H9 (cell line): ENCODE data around the gene MALRD1. TPM values are rescaled to one million over a fixed set of nuclear protein-coding genes. Genes with fewer than 3 reads are reported as not detected.

Source experiments
- DNase-seq: peaks from one replicate; pipeline ENCODE4 v3.0.0-alpha.2; 2017
- H2AFZ ChIP-seq: one replicate; pipeline ENCODE4 v1.6.1; 2013; ENCODE audit warnings: mild to moderate bottlenecking, low read length, control low read depth, moderate library complexity
- H2AK5ac ChIP-seq: 2 replicates; pipeline ENCODE4 v1.6.1; 2013; ENCODE audit warnings: low read length, control low read depth, mixed read lengths; ENCODE audit not compliant: insufficient read length
- H2BK120ac ChIP-seq: one replicate; pipeline ENCODE4 v1.6.1; 2013; ENCODE audit warnings: low read depth, mild to moderate bottlenecking, low read length, control low read depth, inconsistent platforms; ENCODE audit not compliant: poor library complexity, severe bottlenecking
- H2BK12ac ChIP-seq: 2 replicates; pipeline ENCODE4 v1.6.1; 2013; ENCODE audit warnings: low read length, control low read depth, mixed read lengths, low read depth; ENCODE audit not compliant: insufficient read length
- H2BK15ac ChIP-seq: 2 replicates; pipeline ENCODE4 v1.6.1; 2013; ENCODE audit warnings: low read depth, low read length, control low read depth
- H2BK20ac ChIP-seq: one replicate; pipeline ENCODE4 v1.6.1; 2013; ENCODE audit warnings: low read depth, mild to moderate bottlenecking, low read length, control low read depth, inconsistent platforms; ENCODE audit not compliant: poor library complexity, severe bottlenecking
- H2BK5ac ChIP-seq: 2 replicates; pipeline ENCODE4 v1.6.1; 2013; ENCODE audit warnings: low read length, control low read depth, mixed read lengths; ENCODE audit not compliant: insufficient read length
- H3K14ac ChIP-seq: 2 replicates; pipeline ENCODE4 v1.6.1; 2013; ENCODE audit warnings: low read length, control low read depth; ENCODE audit not compliant: insufficient read depth
- H3K18ac ChIP-seq: 2 replicates; pipeline ENCODE4 v1.6.1; 2013; ENCODE audit warnings: low read depth, mild to moderate bottlenecking, mixed read lengths, low read length, control low read depth; ENCODE audit not compliant: insufficient read length
- H3K23ac ChIP-seq: 2 replicates; pipeline ENCODE4 v1.6.1; 2013; ENCODE audit warnings: low read length, control low read depth, mixed read lengths, low read depth; ENCODE audit not compliant: insufficient read length
- H3K23me2 ChIP-seq: 2 replicates; pipeline ENCODE4 v1.6.1; 2013; ENCODE audit warnings: low read depth, mild to moderate bottlenecking, mixed read lengths, low read length, control low read depth; ENCODE audit not compliant: insufficient read length, poor library complexity, severe bottlenecking
- H3K27ac ChIP-seq: 2 replicates; pipeline ENCODE4 v1.5.1; 2013; ENCODE audit warnings: low read length, control low read depth, mixed read lengths, low read depth; ENCODE audit not compliant: insufficient read length
- H3K27me3 ChIP-seq: 2 replicates; pipeline ENCODE4 v1.6.1; 2013; ENCODE audit warnings: low read length, control low read depth, inconsistent platforms; ENCODE audit not compliant: insufficient read depth
- H3K4ac ChIP-seq: 2 replicates; pipeline ENCODE4 v1.6.1; 2013; ENCODE audit warnings: low read depth, mild to moderate bottlenecking, control low read depth, inconsistent platforms, low read length, moderate library complexity
- H3K4me1 ChIP-seq: 2 replicates; pipeline ENCODE4 v1.6.1; 2013; ENCODE audit warnings: low read length, control low read depth, inconsistent platforms; ENCODE audit not compliant: insufficient read depth
- H3K4me2 ChIP-seq: 2 replicates; pipeline ENCODE4 v1.6.1; 2013; ENCODE audit warnings: low read length, control low read depth, mixed read lengths; ENCODE audit not compliant: insufficient read length, insufficient read depth
- H3K56ac ChIP-seq: 2 replicates; pipeline ENCODE4 v1.6.1; 2013; ENCODE audit warnings: low read depth, mild to moderate bottlenecking, mixed read lengths, low read length, control low read depth; ENCODE audit not compliant: insufficient read length
- H3K79me1 ChIP-seq: 2 replicates; pipeline ENCODE4 v1.6.1; 2013; ENCODE audit warnings: low read depth, mild to moderate bottlenecking, moderate library complexity, low read length, control low read depth, inconsistent platforms; ENCODE audit not compliant: insufficient read depth, poor library complexity, severe bottlenecking
- H3K79me2 ChIP-seq: 2 replicates; pipeline ENCODE4 v1.6.1; 2013; ENCODE audit warnings: low read length, control low read depth, inconsistent platforms; ENCODE audit not compliant: insufficient read depth
- H3K9ac ChIP-seq: 2 replicates; pipeline ENCODE4 v1.6.1; 2013; ENCODE audit warnings: low read length, control low read depth, mixed read lengths; ENCODE audit not compliant: insufficient read length; ENCODE audit errors: extremely low read depth
- H3K9me3 ChIP-seq: one replicate; pipeline ENCODE4 v1.6.1; 2013; ENCODE audit warnings: low read depth, low read length, inconsistent platforms; ENCODE audit not compliant: control insufficient read depth
- H3T11ph ChIP-seq: one replicate; pipeline ENCODE4 v1.6.1; 2013; ENCODE audit warnings: mild to moderate bottlenecking, low read length, control low read depth, inconsistent platforms
- H4K20me1 ChIP-seq: one replicate; pipeline ENCODE4 v1.6.1; 2013; ENCODE audit not compliant: control insufficient read depth, insufficient read length, insufficient read depth
- H4K5ac ChIP-seq: 2 replicates; pipeline ENCODE4 v1.6.1; 2013; ENCODE audit warnings: low read depth, mild to moderate bottlenecking, mixed read lengths, low read length, control low read depth; ENCODE audit not compliant: insufficient read length
- H4K8ac ChIP-seq: replicated peaks from 2 replicates; pipeline ENCODE4 v1.6.1; 2013; ENCODE audit warnings: low read length, control low read depth, mixed read lengths, low read depth; ENCODE audit not compliant: insufficient read length
- H4K91ac ChIP-seq: 2 replicates; pipeline ENCODE4 v1.6.1; 2013; ENCODE audit warnings: low read depth, mild to moderate bottlenecking, moderate library complexity, mixed read lengths, low read length, control low read depth; ENCODE audit not compliant: insufficient read length
- H3K27ac Mint-ChIP-seq, 3 experiments: 2 replicates in 2 of 3; 3 replicates in 1 of 3; pipeline ENCODE4 v1.8.0; 2020 to 2021; ENCODE audit warnings: mixed read lengths in 3 of 3, mild to moderate bottlenecking in 1 of 3, moderate library complexity in 1 of 3
- H3K27me3 Mint-ChIP-seq: 2 replicates; pipeline ENCODE4 v1.8.0; 2021; ENCODE audit warnings: low read depth, mild to moderate bottlenecking, moderate library complexity, mixed read lengths
- H3K36me3 Mint-ChIP-seq, 3 experiments: 2 replicates in 2 of 3; 3 replicates in 1 of 3; pipeline ENCODE4 v1.8.0; 2020 to 2021; ENCODE audit warnings: low read depth in 3 of 3, mixed read lengths in 3 of 3; ENCODE audit not compliant: insufficient read depth in 1 of 3
- H3K4me1 Mint-ChIP-seq, 2 experiments: 2 replicates each; pipeline ENCODE4 v1.8.0; 2020; ENCODE audit warnings: mixed read lengths in 2 of 2
- H3K4me3 Mint-ChIP-seq, 2 experiments: 2 replicates in 1 of 2; 3 replicates in 1 of 2; pipeline ENCODE4 v1.8.0; 2020 to 2021; ENCODE audit warnings: mild to moderate bottlenecking in 2 of 2, mixed read lengths in 2 of 2, moderate library complexity in 1 of 2
- H3K9me3 Mint-ChIP-seq, 2 experiments: 2 replicates in 1 of 2; 3 replicates in 1 of 2; pipeline ENCODE4 v1.8.0; 2020; ENCODE audit warnings: mild to moderate bottlenecking in 2 of 2, mixed read lengths in 2 of 2, moderate library complexity in 1 of 2
- CTCF ChIP-seq: fragments of 200-600 bp; sonication (generic); conservative IDR thresholded peaks from 3 replicates; pipeline ENCODE4 v1.8.0; 2021; ENCODE audit warnings: antibody characterized with exemption, mild to moderate bottlenecking
- WGBS: extraction: QIAGEN DNeasy Blood & Tissue Kit; methylation state at CpG from one replicate; pipeline ENCODE4 v1.1.7; 2013; ENCODE audit warnings: missing lambda C conversion rate, low lambda C conversion rate, mixed read lengths; ENCODE audit not compliant: insufficient read length; ENCODE audit errors: extremely low coverage; 5-methylcytosine and 5-hydroxymethylcytosine counted together
- total RNA-seq: library from RNA; stranded (reverse); gene quantifications from 2 replicates; pipeline ENCODE4 v1.2.1, GENCODE V29; 2021

The MALRD1 gene
- total RNA-seq, 1 experiment from 2014 or later, result 0.20 TPM

DNA sequence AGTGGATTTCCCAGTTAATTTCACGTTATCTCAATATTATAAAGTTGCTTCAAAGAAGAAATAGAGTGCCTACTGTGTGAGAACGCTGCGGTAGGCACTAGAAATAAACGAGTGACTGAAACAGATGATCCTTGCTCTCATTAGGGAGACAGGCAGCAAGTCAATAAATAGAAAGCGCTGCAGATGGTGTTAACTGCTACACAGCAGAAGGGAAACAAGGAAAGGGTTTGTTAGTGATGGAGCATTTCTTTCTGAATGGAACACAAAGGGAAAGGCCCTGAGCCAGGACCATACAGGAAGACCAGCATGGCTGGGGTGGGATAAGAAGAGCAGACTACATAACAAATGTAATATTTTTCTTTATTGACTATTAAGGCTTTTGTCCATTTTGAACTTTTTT lies 235.2 kb downstream of the MALRD1 start:
- Histone ChIP-seq H3K79me1 (no peaks in the 10 kb centered on the region), H4K8ac (no peak overlapping the region), H3K23me2 (no peaks in the 10 kb centered on the region), H3K9ac (no peak overlapping the region), H2BK15ac (no peak overlapping the region), H2AFZ (no peak overlapping the region), H2BK20ac (no peak overlapping the region), H3K4me1 (no peaks in the 10 kb centered on the region), H3K27ac (no peak overlapping the region), H3K27me3 (no peaks in the 10 kb centered on the region), H3K4ac (no peak overlapping the region), H3K79me2 (no peaks in the 10 kb centered on the region), H3T11ph (no peak overlapping the region), H4K20me1 (no peaks in the 10 kb centered on the region), H3K18ac (no peak overlapping the region), H3K14ac (no peak overlapping the region), H2BK12ac (no peak overlapping the region), H3K56ac (no peak overlapping the region), H4K5ac (no peak overlapping the region), H3K23ac (no peak overlapping the region), H2BK5ac (no peak overlapping the region), H2AK5ac (no peak overlapping the region), H2BK120ac (no peak overlapping the region), H3K9me3 (no peaks in the 10 kb centered on the region), H3K4me2 (no peak overlapping the region), H4K91ac (no peak overlapping the region)
- Mint-ChIP-seq H3K27me3 (no peaks in the 10 kb centered on the region), H3K4me1 (0 out of 4 replicates have a peak, but pooled peaks cover 0 to 2% of the 10 kb centered on the region in 2 experiments), H3K9me3 (no peaks in the 10 kb centered on the region; a peak in 1 of 5 replicates), H3K27ac (no peak overlapping the region), H3K4me3 (no peak overlapping the region), H3K36me3 (no peaks in the 10 kb centered on the region; a peak in 1 of 7 replicates)
- DNase-seq, result no peak
- no peak for TF ChIP-seq CTCF
- no CpG with 5 or more reads among the region's 5 CpGs for WGBS
